Smooth muscle cell (in vitro differentiated cells): ENCODE results near the gene ZNF792. TPM values are rescaled to one million over a fixed set of nuclear protein-coding genes. Genes with fewer than 3 reads are reported as not detected.
"Not testable (repeated sequence)": the region's sequence is repeated elsewhere in the genome, so short reads cannot be mapped to it uniquely, and the experiment has no call there.

Experiments used
- DNase-seq: peaks from one replicate; lab custom pipeline; 2025; ENCODE audit not compliant: unreplicated experiment; lab: John Stamatoyannopoulos, UW
- H2AFZ ChIP-seq: fragments of 200-600 bp; sonication (generic); 2 replicates; pipeline ENCODE4 v1.6.0; 2016; ENCODE audit warnings: antibody characterized with exemption, low read depth, mild to moderate bottlenecking
- H3F3A ChIP-seq: fragments of 200-600 bp; sonication (generic); 2 replicates; pipeline ENCODE4 v1.6.0; 2017; ENCODE audit warnings: antibody characterized with exemption, low read depth
- H3K27ac ChIP-seq: fragments of 200-600 bp; sonication (generic); 2 replicates; pipeline ENCODE4 v1.5.1; 2016; ENCODE audit warnings: low read depth, mild to moderate bottlenecking
- H3K27me3 ChIP-seq: fragments of 200-600 bp; sonication (generic); 2 replicates; pipeline ENCODE4 v1.6.1; 2016; ENCODE audit warnings: low read depth, mild to moderate bottlenecking
- H3K36me3 ChIP-seq: fragments of 200-600 bp; sonication (generic); 2 replicates; pipeline ENCODE4 v1.5.1; 2016; ENCODE audit warnings: low read depth
- H3K4me1 ChIP-seq: fragments of 200-600 bp; sonication (generic); 2 replicates; pipeline ENCODE4 v1.5.1; 2016; ENCODE audit warnings: low read depth
- H3K4me2 ChIP-seq: fragments of 200-600 bp; sonication (generic); 2 replicates; pipeline ENCODE4 v1.6.0; 2016; ENCODE audit warnings: mild to moderate bottlenecking
- H3K4me3 ChIP-seq: fragments of 200-600 bp; sonication (generic); 2 replicates; pipeline ENCODE4 v1.5.1; 2016; ENCODE audit warnings: mild to moderate bottlenecking
- H3K79me2 ChIP-seq: fragments of 200-600 bp; sonication (generic); 2 replicates; pipeline ENCODE4 v1.6.0; 2016; ENCODE audit warnings: low read depth, mild to moderate bottlenecking
- H3K9ac ChIP-seq: fragments of 200-600 bp; sonication (generic); 2 replicates; pipeline ENCODE4 v1.6.0; 2016; ENCODE audit warnings: low read depth
- H3K9me3 ChIP-seq: fragments of 200-600 bp; sonication (generic); replicated peaks from 2 replicates; pipeline ENCODE4 v1.5.1; 2016; ENCODE audit warnings: low read depth
- H4K20me1 ChIP-seq: fragments of 200-600 bp; sonication (generic); 2 replicates; pipeline ENCODE4 v1.6.0; 2016; ENCODE audit warnings: low read depth
- WGBS: methylation state at CpG from one replicate; pipeline ENCODE4 v1.1.7; 2016; ENCODE audit warnings: low lambda C conversion rate; 5-methylcytosine and 5-hydroxymethylcytosine counted together
- polyA plus RNA-seq: library from polyadenylated mRNA; unstranded; fragments of >200 nt; fragmentation: Nextera tagmentation; extraction: Ambion mirVana; gene quantifications from 2 replicates; pipeline ENCODE4 v1.2.1, GENCODE V29; 2016
- total RNA-seq: library from RNA; depleted of rRNA; stranded (reverse); fragments of >200 nt; gene quantifications from 2 replicates; pipeline ENCODE4 v1.2.3, GENCODE V29; 2014
- TF ChIP-seq, protein P1 (sequence below): fragments of 200-600 bp; sonication (generic); IDR thresholded peaks from 2 replicates; pipeline ENCODE4 v1.5.1; 2017; ENCODE audit warnings: borderline replicate concordance, mild to moderate bottlenecking, antibody characterized with exemption; ENCODE audit not compliant: insufficient read depth, poor library complexity, severe bottlenecking

Gene ZNF792
- total and polyA plus RNA-seq, 2 experiments from 2014 or later, result 2.8 to 7.1 TPM

- 96% methylated on average over 12 of the region's 13 CpGs for WGBS
- no peaks in the 10 kb centered on the region for H3K36me3 ChIP-seq
- H3K4me2 ChIP-seq, result no peak overlapping the region
- no peaks in the 10 kb centered on the region for H3F3A ChIP-seq
- TF ChIP-seq, protein P1, sequence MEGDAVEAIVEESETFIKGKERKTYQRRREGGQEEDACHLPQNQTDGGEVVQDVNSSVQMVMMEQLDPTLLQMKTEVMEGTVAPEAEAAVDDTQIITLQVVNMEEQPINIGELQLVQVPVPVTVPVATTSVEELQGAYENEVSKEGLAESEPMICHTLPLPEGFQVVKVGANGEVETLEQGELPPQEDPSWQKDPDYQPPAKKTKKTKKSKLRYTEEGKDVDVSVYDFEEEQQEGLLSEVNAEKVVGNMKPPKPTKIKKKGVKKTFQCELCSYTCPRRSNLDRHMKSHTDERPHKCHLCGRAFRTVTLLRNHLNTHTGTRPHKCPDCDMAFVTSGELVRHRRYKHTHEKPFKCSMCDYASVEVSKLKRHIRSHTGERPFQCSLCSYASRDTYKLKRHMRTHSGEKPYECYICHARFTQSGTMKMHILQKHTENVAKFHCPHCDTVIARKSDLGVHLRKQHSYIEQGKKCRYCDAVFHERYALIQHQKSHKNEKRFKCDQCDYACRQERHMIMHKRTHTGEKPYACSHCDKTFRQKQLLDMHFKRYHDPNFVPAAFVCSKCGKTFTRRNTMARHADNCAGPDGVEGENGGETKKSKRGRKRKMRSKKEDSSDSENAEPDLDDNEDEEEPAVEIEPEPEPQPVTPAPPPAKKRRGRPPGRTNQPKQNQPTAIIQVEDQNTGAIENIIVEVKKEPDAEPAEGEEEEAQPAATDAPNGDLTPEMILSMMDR, result no peak
- H3K9me3 ChIP-seq, result no peaks in the 10 kb centered on the region
- no peak overlapping the region for H3K9ac ChIP-seq
- H3K27me3 ChIP-seq, result no peaks in the 10 kb centered on the region
- H4K20me1 ChIP-seq, result peaks cover 36% of the 10 kb centered on the region
- DNase-seq, result no peak
- H3K4me1 ChIP-seq, result no peaks in the 10 kb centered on the region
- H2AFZ ChIP-seq, result no peak overlapping the region
- peaks cover 16% of the 10 kb centered on the region for H3K79me2 ChIP-seq
- H3K4me3 ChIP-seq, result no peak overlapping the region
- no peak overlapping the region for H3K27ac ChIP-seq
Measured at GRCh38 chr19:35011091-35011689, 47.2 kb upstream of the ZNF792 start.

GRCh38 chr19:35009424-35010415 lies 45.7 kb upstream of the ZNF792 start:
- peaks cover 29% of the 10 kb centered on the region for H3K79me2 ChIP-seq
- H2AFZ ChIP-seq, result no peak overlapping the region
- H3K9me3 ChIP-seq, result no peaks in the 10 kb centered on the region
- no peaks in the 10 kb centered on the region for H3K27me3 ChIP-seq
- H3K36me3 ChIP-seq, result no peaks in the 10 kb centered on the region
- no peak overlapping the region for H3K27ac ChIP-seq
- DNase-seq, result no peak
- no peak overlapping the region for H3K9ac ChIP-seq
- WGBS, result 97% methylated on average over 31 of the region's 36 CpGs
- H4K20me1 ChIP-seq, result peaks cover 51% of the 10 kb centered on the region
- H3K4me2 ChIP-seq, result no peak overlapping the region
- TF ChIP-seq, protein P1, result no peak
- H3F3A ChIP-seq, result no peaks in the 10 kb centered on the region
- no peaks in the 10 kb centered on the region for H3K4me1 ChIP-seq
- no peak overlapping the region for H3K4me3 ChIP-seq

DNA sequence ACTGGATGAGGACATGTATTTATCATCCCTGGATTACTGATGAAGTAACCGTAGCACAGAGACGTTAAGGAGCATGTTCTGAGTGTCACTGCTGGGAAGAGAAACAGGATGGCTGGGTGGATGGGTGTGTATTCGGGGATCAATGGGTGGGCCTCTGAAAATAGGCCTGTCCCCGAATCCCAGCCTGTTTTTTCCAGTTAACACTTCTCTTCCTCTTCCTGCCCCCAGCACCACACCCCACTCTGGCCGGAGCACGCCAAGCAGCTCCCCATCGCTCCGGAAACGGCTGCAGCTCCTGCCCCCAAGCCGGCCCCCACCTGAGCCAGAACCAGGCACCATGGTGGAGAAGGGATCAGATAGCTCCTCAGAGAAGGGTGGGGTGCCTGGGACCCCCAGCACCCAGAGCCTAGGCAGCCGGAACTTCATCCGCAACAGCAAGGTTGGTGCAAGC lies 44.9 kb upstream of the ZNF792 start:
- no peak overlapping the region for H3K9ac ChIP-seq
- no peaks in the 10 kb centered on the region for H3F3A ChIP-seq
- no peaks in the 10 kb centered on the region for H3K4me1 ChIP-seq
- no peak overlapping the region for H3K4me2 ChIP-seq
- 95% methylated on average over 10 of the region's 12 CpGs for WGBS
- H2AFZ ChIP-seq, result no peak overlapping the region
- no peak overlapping the region for H3K4me3 ChIP-seq
- peaks cover 59% of the 10 kb centered on the region for H4K20me1 ChIP-seq
- TF ChIP-seq, protein P1, result no peak
- no peaks in the 10 kb centered on the region for H3K9me3 ChIP-seq
- peaks cover 37% of the 10 kb centered on the region for H3K79me2 ChIP-seq
- no peak overlapping the region for H3K27ac ChIP-seq
- H3K27me3 ChIP-seq, result no peaks in the 10 kb centered on the region
- no peaks in the 10 kb centered on the region for H3K36me3 ChIP-seq
- DNase-seq, result no peak

DNA sequence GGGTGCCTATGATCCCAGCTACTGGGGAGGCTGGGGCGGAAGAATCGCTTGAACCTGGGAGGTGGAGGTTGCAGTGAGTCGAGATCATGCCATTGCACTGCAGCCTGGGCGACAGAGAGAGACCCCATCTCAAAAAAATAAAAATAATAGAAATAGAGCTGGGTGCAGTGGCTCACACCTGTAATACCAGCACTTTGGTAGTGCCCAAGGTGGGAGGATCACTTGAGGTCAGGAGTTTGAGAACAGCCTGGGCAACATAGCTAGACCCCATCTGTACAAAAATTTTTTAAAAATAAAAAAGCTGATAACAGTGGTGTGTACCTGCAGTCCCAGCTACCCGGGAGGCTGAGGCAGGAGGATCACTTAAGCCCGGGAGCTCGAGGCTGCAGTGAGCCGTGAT lies 43.4 kb upstream of the ZNF792 start:
- peaks cover 46% of the 10 kb centered on the region for H3K79me2 ChIP-seq
- over 99% methylated on average over 8 of the region's 8 CpGs for WGBS

More for the DNA sequence above, 43.4 kb upstream of the ZNF792 start:
- not testable (repeated sequence) for H3K27me3 ChIP-seq, DNase-seq, H3K9me3 ChIP-seq, H3K9ac ChIP-seq, H3K4me2 ChIP-seq, H2AFZ ChIP-seq, H3F3A ChIP-seq, H3K4me1 ChIP-seq, H3K36me3 ChIP-seq, H3K4me3 ChIP-seq, H3K27ac ChIP-seq
- peaks cover 74% of the 10 kb centered on the region for H4K20me1 ChIP-seq
